NCI-H510A (cell line): ENCODE results near the gene DGKQ.

Experiments used
- DNase-seq: peaks from one replicate; lab custom pipeline; 2025; lab: John Stamatoyannopoulos, UW

Gene DGKQ

GRCh38 chr4:974668-975067 lies 1.3 kb upstream of the DGKQ start:
- no peak for DNase-seq

- DNase-seq, result no peak
These were observed 531 bp downstream of the DGKQ start for GRCh38 chr4:972651-973424.

GRCh38 chr4:971666-972500 lies 1.5 kb downstream of the DGKQ start:
- no peak for DNase-seq

- DNase-seq, result no peak
These were observed 2.4 kb downstream of the DGKQ start for GRCh38 chr4:970854-971520.

- DNase-seq, result no peak
These were observed 3.2 kb downstream of the DGKQ start for GRCh38 chr4:970046-970745.

GRCh38 chr4:968621-969394 lies 4.6 kb downstream of the DGKQ start:
- no peak for DNase-seq

- DNase-seq, result no peak
These were observed 5.1 kb downstream of the DGKQ start for GRCh38 chr4:968221-968620.

- no peak for DNase-seq
These were observed 6.0 kb downstream of the DGKQ start for GRCh38 chr4:967113-968104.

- DNase-seq, result no peak
These were observed 6.9 kb downstream of the DGKQ start for GRCh38 chr4:966266-967112.

GRCh38 chr4:965766-966134 lies 7.6 kb downstream of the DGKQ start:
- DNase-seq, result no peak

GRCh38 chr4:965048-965765 lies 8.2 kb downstream of the DGKQ start:
- DNase-seq, result no peak

- no peak for DNase-seq
These were observed 8.9 kb downstream of the DGKQ start for GRCh38 chr4:964346-965025.

- DNase-seq, result no peak
These were observed 9.8 kb downstream of the DGKQ start for GRCh38 chr4:963276-964225.

GRCh38 chr4:962231-963208 lies 10.8 kb downstream of the DGKQ start:
- DNase-seq, result peak; percentile 51

- no peak for DNase-seq
These were observed 11.8 kb downstream of the DGKQ start for GRCh38 chr4:961351-962230.
